Ovary (tissue), 3 donors: Measurements from ENCODE around the gene MED27.

Experiments used
- EP300 ChIP-seq: sonication (generic); formaldehyde crosslinking; IDR thresholded peaks from one replicate; pipeline ENCODE4 v1.6.1; 2017; ENCODE audit warnings: antibody characterized with exemption
- POLR2A ChIP-seq: fragments of 450-650 bp; IDR thresholded peaks from one replicate; pipeline ENCODE4 v1.6.1; 2017; ENCODE audit warnings: antibody characterized with exemption, mild to moderate bottlenecking, moderate library complexity
- TF ChIP-seq, protein P1 (sequence below), 3 donors: fragments of 450-650 bp in 2 of 3; fragments of 200-600 bp in 1 of 3; IDR thresholded peaks; one replicate each; pipeline versions ENCODE4 v1.5.1 to v1.8.0; 2016 to 2022; ENCODE audit warnings: antibody characterized with exemption in 3 of 3, mild to moderate bottlenecking in 1 of 3
- donor health status: DM: no; HTN: no; CAD: no.

DNA sequence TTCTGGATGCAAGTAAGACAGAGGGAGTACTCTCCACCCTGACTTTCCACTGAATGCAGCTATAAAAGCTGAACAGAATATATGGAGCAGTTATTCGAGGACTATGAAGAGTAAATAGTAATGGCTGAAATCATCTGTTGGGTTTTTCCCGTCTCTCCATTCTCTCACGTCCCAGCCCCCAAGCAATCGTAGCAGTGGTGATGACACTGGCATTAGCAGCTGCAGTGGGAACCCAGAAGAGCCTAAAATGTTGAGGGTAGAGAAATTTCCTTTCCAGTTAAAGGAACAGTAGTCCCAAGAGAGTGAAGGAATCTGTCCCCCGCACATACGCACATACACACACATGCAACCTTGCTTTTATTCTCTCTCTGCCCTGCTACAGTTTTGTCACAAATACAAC, 33.2 kb downstream of the MED27 start:
- TF ChIP-seq, protein P1, sequence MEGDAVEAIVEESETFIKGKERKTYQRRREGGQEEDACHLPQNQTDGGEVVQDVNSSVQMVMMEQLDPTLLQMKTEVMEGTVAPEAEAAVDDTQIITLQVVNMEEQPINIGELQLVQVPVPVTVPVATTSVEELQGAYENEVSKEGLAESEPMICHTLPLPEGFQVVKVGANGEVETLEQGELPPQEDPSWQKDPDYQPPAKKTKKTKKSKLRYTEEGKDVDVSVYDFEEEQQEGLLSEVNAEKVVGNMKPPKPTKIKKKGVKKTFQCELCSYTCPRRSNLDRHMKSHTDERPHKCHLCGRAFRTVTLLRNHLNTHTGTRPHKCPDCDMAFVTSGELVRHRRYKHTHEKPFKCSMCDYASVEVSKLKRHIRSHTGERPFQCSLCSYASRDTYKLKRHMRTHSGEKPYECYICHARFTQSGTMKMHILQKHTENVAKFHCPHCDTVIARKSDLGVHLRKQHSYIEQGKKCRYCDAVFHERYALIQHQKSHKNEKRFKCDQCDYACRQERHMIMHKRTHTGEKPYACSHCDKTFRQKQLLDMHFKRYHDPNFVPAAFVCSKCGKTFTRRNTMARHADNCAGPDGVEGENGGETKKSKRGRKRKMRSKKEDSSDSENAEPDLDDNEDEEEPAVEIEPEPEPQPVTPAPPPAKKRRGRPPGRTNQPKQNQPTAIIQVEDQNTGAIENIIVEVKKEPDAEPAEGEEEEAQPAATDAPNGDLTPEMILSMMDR (IDR thresholded peaks at IDR 0.05) = no peak
- TF ChIP-seq POLR2A (no peak), EP300 (no peak)
